HG02981 (cell line): ENCODE measurements around the gene ZSCAN18.

Experiments used
- ATAC-seq: cut with Tn5 transposase; IDR thresholded peaks from one replicate; pipeline ENCODE4 v1.9.1; 2021; ENCODE audit warnings: mild to moderate bottlenecking, moderate library complexity; ENCODE audit not compliant: unreplicated experiment

Gene ZSCAN18

DNA sequence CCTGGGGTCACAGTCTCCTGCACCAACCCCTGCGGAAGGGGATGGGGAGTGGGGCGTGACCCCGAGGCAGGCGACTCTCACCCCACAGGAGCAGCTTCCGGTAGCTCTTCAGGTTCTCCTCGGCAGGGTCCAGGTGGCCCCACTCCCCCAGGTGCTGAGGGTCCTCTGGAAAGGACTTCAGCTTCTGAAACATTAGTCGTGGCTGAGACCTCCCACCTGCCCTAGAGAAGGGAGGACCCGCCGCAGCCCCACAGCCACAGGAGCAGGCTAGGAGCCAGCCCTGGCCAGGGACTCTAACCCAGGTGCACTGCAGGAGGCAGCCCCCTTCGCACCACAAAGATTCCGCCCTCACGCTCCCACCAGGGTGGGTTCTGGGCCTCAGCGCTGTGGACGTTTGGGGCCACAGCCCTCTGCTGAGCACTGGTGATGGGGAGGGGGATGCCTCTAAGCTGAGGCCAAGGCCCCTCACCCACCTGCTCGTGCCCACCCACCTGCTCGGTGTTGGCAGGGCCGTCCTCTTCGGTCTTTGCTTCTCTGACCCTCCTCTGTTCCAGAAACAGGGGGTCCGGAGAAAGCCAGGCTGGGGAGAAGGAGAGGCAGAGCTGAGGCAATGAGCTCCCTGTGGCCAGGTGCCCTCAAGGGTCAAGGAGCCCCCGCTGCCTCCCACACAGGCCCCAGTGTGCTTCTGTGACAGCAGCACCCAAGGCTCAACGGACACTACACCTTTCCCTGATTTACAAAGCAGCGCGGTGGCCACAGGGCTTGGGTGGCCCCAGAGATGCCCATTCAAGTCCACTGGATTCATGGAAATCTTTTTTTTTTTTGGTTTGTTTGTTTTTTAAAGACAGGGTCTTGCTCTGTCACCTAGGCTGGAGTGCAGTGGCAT, 11.0 kb downstream of the ZSCAN18 start:
- ATAC-seq: no peak

- no peak for ATAC-seq
Observed at GRCh38 chr19:58085348-58085875, 12.6 kb downstream of the ZSCAN18 start.

DNA sequence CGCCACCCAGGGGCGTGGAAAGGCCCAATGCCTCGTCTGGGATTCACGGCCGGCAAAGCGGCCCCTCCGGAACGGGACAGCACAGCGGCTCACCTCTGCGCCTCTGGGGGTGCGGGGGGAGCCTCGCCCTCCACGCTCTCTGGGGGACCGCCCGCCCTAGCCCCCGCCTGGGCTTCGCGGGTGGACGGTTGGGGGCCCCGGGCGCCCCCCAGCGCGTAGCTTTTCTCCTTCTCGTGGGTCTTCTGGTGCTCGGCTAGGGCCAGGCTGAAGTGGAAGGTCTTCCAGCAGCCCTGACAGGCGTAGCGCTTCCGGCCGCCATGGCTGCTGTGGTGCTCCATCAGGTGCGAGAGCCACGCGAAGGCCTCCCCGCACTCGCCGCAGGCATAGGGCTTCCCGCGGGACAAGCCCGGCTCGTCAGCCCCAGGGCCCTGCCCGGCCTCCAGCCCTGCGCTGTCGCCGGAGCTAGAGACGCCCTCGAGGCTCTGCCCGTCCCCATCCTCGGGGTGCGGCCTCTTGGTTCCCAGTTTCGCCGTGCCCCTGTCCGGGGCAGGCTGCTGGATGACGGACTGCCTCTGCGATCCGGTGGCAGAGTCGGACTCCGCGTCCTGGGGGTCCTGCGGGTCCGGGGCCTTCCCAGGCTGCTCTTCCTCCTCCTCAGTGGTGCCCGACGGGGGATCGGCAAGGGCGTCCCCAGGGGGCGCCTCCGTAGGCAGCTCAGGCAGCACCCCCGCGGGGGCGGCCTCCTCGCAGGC, 13.3 kb downstream of the ZSCAN18 start:
- ATAC-seq: no peak

DNA sequence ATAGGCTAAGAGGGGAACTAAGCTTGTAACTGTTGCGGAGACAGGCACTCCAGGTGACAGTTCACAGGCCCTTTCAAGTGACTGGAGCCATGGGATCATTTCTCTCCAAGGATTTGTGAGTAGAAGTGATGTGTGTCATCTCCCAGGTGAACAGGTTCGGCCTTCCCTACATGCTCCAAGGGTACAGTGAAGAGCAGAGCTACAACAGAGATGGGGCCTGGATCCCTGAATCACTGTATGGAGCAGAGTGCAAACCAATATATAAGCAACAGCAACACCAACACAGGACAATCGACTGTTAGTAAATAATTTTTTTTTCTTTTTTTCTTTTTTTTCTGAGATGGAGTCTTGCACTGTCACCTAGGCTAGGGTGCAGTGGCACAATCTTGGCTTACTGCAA, 15.0 kb downstream of the ZSCAN18 start:
- no peak for ATAC-seq

DNA sequence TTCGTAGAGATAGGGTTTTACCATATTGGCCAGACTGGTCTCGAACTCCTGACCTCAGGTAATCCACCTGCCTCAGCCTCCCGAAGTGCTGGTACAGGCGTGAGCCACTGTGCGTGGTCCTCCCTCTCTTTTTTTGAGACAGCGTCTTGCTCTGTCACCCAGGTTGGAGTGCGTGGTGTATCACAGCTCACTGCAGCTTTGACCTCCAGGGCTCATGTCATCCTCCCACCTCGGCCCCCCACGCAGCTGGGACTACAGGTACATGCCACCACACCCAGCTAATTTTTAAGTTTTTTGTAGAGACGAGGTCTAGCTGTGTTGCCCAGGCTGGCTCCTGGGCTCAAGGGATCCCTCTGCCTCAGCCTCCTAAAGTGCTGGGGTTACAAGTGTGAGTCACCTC, 18.2 kb downstream of the ZSCAN18 start:
- ATAC-seq: no peak

DNA sequence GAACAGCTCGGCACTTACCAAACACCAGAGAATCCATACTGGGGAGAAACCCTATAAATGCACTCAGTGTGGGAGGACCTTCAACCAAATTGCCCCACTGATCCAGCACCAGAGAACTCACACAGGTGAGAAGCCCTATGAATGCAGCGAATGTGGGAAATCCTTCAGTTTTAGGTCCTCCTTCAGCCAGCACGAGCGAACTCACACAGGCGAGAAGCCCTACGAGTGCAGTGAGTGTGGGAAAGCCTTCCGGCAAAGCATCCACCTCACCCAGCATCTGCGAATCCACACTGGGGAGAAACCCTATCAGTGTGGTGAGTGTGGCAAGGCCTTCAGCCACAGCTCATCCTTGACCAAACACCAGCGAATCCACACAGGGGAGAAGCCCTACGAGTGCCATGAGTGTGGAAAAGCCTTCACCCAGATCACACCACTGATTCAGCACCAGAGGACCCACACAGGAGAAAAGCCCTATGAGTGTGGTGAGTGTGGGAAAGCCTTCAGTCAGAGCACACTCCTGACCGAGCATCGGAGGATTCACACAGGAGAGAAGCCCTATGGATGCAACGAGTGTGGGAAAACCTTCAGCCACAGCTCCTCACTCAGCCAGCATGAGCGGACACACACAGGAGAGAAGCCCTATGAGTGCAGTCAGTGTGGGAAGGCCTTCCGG, 30.7 kb downstream of the ZSCAN18 start:
- ATAC-seq: no peak

- ATAC-seq: no peak
Observed at GRCh38 chr19:58063712-58064111, 34.3 kb downstream of the ZSCAN18 start.

DNA sequence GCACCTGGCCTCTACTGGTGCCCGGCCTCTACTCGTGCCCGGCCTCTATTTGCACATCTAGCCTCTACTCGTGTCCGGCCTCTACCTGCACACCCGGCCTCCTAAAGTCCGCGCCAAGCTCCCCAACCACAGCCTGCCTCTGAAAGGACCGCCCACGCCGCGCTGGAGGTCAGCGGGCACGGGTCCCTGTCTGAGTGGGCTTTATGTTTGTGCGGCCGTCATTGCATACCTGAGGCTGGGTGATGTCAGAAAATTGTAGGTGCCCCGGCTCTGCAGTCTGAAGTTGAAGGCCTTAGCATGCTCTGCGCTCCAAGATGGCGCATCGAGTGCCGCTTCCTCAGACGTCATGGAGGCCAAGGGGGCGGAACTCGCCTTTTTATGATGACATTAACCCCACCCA, 37.8 kb downstream of the ZSCAN18 start:
- no peak for ATAC-seq

DNA sequence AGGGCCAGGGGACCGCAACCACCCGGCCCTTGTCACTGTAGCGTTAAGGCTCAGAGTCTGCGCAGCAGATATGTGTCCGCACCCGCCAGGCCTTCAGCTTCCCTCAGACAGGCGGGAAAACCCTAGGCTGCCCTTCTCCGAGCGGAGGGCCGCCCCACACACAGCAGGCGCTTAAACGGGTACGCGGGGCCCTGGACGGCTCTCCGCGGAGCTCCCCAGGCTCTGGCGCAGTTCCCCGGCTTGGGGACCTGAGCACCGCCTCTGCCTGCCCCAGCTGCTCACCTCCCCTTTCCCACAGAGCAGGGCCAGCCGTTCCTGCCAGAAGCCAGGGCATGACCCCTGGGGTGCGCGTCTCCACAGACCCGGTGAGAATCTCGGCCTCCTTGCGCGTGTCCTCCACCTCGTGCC, 38.4 kb downstream of the ZSCAN18 start:
- no peak for ATAC-seq

DNA sequence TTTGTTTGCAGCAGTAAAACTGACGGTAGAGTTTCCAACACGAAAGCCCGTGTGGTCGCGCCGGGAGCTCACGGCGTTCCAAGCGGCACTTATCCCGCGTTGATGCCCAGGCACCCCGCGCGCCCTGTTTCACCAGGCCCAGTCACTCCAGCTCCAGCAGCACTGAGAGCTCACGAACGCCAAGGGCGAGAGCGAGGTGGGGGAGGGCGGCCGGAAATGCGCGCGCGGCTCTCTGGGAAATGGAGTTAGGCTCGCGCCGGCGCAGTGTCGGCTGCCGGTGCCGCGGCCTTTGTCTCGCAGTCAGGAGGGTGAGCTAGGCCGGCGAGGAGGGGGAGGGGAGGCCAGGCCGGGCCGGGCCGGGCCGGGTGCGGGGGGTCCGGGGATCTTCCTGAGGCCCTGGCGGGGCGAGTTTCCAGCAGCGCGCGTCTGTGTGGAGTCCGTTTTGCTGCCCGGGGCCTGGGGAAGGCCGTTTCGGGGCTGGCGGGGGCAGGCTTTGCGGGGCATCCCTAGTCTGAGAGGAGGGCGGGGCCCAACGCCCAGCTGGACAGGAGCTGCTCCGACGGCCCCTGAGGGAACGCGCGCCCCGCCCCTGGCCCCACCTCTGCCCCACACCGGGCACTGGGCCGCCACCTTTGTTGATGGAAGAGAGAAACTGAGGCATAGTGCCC, 38.9 kb downstream of the ZSCAN18 start, which contains the start of gene ZNF135:
Gene ZNF135 (plus strand): TSS at position 280 of the 668 bp plus-strand sequence. CDS start 721 bp downstream, outside the sequence.
- no peak for ATAC-seq

DNA sequence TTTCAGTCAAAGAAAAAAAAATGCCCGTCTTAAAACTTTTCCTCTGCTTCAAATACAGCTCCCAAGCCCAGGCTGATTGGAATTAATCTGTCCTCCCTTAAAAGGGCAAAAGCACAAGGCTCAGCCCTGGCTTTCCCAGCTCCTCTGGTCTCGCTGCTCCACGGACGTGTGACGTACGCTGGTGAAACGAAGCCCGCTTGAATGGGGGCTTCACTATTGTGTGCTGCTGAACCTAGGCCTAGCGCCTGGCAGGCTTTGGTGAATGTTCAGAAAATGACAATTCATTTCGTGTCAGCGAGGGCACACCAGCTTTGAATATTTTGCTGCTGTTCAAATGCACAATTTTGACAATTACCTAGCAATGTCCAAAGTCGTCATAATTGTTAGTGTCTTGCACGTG, 39.6 kb downstream of the ZSCAN18 start:
- no peak for ATAC-seq

DNA sequence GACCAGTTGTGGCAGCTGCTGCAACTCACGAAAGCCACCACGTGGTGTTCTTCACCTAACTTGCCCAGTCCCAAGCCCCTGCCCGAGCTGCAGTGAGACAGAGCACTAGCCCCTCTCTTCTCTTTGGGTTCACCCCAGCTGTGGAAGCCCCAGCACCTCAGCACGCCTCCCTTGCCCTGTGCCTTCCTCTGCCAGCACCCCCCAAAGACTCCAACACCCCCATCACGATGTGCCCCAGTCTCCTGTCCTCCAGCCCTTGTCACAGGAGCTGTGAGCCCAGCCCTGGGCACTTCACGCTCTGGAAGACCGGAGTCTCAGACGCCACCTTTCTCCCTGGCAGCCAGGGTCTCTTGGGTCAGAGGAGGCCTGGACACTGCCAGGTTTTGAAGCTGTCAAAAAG, 41.2 kb downstream of the ZSCAN18 start:
- ATAC-seq: no peak

- no peak for ATAC-seq
Observed at GRCh38 chr19:58056261-58056660, 41.8 kb downstream of the ZSCAN18 start.

GRCh38 chr19:58054901-58055874, 42.8 kb downstream of the ZSCAN18 start:
- no peak for ATAC-seq

DNA sequence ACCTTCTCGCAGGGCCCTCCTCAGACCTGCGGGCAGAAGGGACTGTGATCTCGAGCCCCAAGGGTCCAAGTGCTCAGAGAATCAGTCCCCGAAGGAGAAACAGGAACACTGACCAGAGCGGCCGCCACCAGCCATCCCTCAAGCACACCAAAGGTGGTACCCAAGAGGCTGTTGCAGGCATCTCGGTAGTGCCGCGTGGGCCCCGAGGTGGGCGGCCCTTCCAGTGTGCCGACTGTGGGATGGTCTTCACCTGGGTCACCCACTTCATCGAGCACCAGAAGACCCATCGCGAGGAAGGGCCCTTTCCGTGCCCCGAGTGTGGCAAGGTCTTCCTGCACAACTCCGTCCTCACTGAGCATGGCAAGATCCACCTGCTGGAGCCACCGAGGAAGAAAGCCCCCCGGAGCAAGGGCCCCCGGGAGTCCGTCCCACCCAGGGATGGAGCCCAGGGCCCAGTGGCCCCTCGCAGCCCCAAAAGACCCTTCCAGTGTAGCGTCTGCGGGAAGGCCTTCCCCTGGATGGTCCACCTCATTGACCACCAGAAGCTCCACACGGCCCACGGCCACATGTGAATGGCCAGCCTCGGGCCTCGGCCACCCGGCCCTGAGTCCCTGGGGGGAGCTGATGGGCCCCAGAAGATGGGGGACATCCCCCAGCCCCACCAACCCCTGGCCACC, 44.4 kb downstream of the ZSCAN18 start:
- no peak for ATAC-seq

DNA sequence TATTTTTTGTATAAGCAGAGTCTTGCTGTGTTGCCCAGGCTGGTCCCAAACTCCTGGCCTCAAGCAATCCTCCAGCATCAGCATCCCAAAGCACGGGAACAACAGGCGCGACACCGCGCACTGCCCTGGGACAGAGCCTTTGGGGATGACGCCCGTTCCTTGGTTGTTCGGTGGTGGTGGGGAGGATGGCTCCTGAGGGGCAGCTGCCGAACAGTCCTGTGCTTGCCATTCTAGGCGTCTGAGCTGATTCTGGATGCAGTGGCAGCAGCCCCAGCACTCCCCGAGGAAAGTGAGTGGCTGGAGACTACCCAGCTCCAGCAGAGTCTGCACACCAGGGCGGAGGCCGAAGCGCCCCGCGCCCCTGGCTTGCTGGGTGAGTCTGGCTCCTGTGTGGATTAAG, 45.8 kb downstream of the ZSCAN18 start:
- ATAC-seq: no peak

- no peak for ATAC-seq
Observed at GRCh38 chr19:58047672-58048071, 50.4 kb downstream of the ZSCAN18 start.

GRCh38 chr19:58046856-58047255, 51.2 kb downstream of the ZSCAN18 start:
- no peak for ATAC-seq
